Measurements from ENCODE around the gene BLOC1S1.

- TF ChIP-seq RAD21 (IDR thresholded peaks at IDR 0.05; ENCODE audit: low read depth) (peak; percentile 79), TCF12 (IDR thresholded peaks at IDR 0.05; ENCODE audit: low read depth) (no peak), EGR1 (IDR thresholded peaks at IDR 0.05) (no peak), EP300 (IDR thresholded peaks at IDR 0.05; ENCODE audit: borderline replicate concordance) (no peak), REST (IDR thresholded peaks at IDR 0.05; ENCODE audit: low read depth) (no peak), CREB1 (IDR thresholded peaks at IDR 0.05; ENCODE audit: low read depth) (no peak), CEBPB (IDR thresholded peaks at IDR 0.05) (no peak), YY1 (IDR thresholded peaks at IDR 0.05; ENCODE audit: low read depth) (no peak), FOXM1 (IDR thresholded peaks at IDR 0.05; ENCODE audit: borderline replicate concordance, low read depth) (no peak), ZBTB7A (IDR thresholded peaks at IDR 0.05; ENCODE audit: low read depth) (no peak), MAX (IDR thresholded peaks at IDR 0.05) (no peak), TEAD4 (IDR thresholded peaks at IDR 0.05) (no peak)
Measured at GRCh38 chr12:55724226-55724939, 8.5 kb downstream of the BLOC1S1 start.

All from Ishikawa (cell line).